Measurements from ENCODE around the gene SIN3B.

Gene SIN3B

DNA sequence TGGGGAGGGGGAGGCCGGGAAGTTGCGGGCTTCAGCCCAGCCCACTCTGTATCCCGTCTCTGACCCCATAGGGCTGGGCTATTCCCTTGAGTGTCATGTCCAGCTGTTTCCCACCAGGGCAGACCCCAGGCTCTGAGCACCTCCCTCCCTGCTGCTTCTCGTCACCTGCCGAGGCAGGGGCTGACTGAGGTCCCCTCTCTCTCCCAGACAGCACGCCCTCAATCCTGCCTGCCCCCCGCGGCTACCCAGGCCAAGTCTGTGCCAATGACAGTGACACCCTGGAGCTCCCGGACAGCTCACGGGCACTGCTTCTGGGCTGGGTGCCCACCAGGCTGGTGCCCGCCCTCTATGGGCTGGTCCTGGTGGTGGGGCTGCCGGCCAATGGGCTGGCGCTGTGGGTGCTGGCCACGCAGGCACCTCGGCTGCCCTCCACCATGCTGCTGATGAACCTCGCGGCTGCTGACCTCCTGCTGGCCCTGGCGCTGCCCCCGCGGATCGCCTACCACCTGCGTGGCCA is 60.2 kb downstream of the SIN3B start:
- no peak for DNase-seq (ENCODE audit: low read depth in 2 of 2)

- no peak for DNase-seq (ENCODE audit: low read depth in 2 of 2)
These were observed 60.8 kb downstream of the SIN3B start for GRCh38 chr19:16889883-16890460.

DNA sequence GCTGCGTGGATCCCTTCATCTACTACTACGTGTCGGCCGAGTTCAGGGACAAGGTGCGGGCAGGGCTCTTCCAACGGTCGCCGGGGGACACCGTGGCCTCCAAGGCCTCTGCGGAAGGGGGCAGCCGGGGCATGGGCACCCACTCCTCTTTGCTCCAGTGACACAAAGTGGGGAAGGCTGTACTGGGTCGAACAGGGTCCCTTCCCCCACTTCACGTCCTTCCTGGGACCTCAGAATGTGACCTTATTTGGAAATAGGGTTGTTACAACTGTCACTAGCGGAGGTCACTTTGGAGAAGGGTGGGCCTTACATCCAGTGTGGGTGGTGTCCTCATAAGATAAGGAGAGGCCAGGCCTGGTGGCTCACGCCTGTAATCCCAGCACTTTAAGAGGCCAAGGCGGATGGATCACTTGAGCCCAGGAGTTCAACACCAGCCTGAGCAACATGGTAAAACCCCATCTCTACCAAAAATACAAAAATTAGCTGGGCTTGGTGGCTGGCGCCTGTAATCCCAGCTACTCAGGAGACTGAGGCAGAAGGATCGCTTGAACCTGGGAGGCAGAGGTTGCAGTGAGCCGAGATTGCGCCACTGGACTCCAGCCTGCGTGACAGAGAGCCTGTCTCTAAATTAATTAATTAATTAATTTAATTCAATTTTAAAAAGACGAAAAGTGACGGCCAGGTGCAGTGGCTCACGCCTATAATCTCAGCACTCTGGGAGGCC is 61.4 kb downstream of the SIN3B start:
- DNase-seq (ENCODE audit: low read depth in 2 of 2): no peak

DNA sequence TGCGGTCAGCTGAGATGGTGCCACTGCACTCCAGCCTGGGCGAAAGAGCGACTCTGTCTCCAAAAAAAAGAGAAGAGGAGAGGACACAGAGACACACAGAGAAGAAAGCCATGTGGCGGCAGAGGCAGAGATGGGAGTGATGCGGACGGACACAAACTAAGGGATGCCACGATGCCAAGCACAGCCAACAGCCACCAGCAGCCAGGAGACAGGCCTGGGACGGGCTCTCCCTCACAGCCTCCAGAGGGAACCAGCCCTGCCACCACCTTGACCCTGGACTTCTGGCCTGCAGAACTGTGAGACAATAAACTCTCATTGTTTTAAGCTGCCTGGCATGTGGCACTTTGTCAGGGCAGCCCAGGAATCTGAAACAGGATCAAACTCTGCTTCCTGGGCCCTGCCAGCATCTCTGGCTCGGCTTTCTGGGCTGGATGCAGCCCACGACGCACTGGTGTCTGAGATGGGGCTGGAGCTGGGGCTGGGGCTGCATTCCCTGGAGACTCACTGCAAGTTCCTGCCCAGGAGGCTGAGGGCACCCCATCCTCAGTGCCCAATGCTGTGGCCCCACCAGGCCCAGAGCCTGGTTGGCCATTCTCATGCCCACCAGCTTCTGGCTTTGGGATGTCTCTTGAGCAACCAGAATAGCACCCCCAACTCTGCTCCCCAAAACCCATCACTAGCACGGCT is 62.6 kb downstream of the SIN3B start:
- no peak for DNase-seq (ENCODE audit: low read depth in 2 of 2)

DNA sequence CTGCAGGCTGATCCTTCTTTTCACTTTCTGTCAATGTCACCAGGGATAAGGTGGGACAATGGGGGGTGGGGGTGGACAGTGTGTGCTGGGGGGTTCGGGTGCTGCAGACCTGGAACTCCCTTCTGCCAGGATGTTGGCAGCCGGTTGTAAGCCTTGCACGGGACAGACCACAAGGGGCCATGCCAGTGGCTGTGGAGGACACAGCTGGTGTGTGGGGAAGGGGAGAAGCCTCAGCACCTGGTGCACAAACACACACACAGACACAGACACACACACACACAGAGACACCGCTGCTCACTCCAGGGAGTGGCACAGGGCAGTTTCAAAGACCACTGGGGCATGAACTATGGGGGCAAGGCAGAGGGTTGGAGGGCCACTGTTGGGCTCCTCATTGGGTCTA is 63.2 kb downstream of the SIN3B start:
- no peak for DNase-seq (ENCODE audit: low read depth in 2 of 2)

GRCh38 chr19:16892868-16893685 is 63.9 kb downstream of the SIN3B start:
- no peak for DNase-seq (ENCODE audit: low read depth in 2 of 2)

DNA sequence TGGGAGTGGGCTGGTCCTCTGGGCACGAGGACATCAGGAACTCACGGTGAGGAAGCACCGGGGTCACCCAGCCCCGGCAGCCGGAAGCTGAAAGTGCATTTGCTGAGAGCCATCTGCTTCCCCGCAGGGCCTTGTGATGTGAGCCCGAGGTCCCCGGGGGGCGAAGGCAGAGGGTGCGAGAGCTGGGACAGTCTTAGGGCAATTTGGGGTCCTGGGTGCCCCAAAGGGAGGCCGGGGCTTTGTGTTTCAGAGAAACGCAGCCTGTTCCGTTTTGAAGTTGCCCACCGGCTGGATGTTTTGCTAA is 64.4 kb downstream of the SIN3B start:
- no peak for DNase-seq (ENCODE audit: low read depth in 2 of 2)

DNA sequence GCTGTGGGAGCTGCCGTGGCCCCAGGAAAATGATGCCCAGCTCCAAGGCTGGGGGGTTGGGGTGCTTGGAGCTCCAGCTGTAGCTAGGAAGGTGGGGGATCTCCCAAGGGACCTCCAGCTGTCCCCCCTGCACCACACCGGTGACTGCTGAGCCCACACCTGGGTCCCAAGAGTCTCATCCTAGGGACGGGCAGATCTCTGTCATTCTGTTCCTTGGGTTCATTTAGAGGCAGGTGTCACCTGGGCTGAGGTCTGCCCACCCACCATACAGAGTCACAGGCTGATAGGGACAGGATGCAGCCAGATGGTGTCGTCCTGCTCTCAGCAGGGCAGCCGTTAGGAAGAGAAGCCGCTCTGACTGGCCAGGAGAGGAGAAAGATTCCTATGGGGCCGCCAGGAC is 64.9 kb downstream of the SIN3B start:
- no peak for DNase-seq (ENCODE audit: low read depth in 2 of 2)

DNA sequence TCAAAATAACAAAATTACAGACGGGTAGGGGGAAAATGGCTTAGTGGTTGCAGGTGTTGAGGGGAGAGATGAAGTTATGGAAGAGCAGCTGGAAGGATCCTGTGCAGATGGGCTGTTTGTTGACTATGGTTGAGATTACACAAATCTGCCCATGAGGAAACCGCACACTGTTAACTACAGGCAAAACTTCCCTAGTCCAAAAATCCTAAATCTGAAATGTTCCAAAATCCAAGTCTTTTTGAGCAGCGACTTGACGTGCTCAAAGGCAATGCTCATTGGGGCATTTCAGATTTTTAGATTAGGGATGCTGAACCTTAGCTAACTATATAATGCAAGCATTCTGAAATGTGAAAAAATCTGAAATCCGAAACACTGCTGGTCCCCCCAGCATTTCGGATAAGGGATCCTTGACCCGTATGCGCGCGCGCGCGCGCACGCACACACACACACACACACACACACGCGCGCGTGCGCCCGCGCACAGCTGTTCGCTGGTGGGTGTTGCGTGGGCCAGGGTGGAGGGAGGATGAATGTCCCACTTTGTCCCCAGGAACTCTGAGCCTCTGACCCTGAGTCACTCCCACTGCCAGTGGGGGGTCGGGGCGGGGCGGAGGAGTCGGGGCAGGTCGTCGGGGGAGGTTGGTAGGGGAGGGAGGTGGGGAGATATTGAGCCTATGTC is 66.4 kb downstream of the SIN3B start:
- no peak for DNase-seq (ENCODE audit: low read depth in 2 of 2)

DNA sequence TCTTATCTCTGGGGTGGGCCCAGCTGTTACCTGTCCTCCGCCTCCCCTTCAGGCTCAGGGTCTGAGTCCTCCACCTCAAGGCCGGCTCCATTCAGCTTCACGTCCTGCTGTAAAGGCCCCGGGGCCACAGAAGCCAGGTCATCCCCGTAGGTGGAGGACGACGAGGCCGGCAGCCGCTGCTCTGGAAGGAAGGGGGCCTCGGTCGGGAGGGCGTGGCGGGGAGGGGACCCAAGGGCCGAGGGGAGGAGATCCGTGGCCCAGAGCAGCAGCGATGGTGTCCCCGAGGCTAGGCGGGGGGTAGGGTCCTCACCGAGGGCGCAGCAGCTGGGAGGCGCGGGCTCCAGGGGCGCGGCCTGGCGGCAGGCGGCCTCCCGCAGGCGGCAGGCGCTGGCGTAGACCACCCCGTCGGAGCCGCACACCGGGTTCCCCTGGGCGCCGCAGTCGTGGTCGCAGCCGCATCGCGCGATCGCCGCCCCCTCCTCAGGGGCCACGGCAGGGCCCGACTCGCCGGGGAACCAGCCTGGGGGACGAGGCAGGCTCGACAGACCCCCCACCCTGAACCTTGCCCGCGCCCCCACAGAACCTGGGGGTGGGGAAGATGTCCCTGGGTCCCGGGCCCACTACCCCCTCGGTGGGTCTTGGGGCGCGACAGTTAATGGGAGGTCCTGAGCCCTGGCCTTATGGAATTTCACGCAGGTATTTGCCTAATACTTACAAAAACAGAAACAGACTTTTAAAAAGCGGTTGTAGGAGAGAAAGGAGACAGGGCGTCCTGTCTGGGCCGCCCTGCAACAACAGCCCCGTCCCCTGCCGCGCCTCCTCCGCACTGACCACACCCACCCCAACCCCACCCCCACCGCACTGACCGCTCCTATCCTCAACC is 67.2 kb downstream of the SIN3B start:
- no peak for DNase-seq (ENCODE audit: low read depth in 2 of 2)

DNA sequence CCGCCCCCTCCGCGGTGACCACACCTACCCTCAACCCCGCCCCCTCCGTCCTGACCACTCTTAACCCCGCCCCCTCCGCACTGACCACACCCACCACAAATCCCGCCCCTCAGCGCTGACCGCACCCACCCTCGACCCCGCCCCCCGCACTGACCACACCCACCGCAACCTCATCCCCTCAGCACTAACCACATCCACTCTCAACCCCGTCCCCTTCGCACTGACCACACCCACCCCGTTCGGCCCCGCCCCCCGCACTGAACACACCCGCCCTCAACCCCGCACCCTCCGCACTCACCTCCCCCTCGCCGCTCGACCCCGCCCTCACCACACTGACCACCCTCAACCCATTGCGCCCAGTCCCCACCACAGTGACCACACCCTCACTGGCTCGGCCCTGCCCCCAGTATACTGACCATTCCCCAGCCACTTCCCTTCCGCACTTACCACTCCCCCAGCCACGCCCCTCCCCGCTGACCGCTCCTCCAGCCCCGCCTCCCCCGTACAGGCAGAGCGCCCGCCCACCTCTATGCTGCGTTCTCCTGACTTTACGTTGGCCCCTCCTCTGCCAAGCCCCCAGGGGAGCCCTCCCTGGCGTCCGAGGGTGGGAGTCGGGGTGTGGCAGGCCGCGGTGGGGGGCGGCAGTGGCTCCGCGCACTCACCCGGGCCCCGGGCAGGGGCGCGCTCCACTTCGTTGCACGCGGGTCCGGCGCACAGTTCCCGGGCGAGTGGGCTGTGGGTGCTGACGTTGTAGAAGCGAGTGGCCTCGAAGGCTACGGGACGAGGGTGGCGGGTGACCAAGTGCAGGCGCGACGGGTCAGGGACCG is 68.0 kb downstream of the SIN3B start:
- peak; percentile 53 to 57 for DNase-seq (ENCODE audit: low read depth in 2 of 2)

GRCh38 chr19:16897856-16898161 is 68.6 kb downstream of the SIN3B start:
- no peak for DNase-seq (ENCODE audit: low read depth in 2 of 2)

DNA sequence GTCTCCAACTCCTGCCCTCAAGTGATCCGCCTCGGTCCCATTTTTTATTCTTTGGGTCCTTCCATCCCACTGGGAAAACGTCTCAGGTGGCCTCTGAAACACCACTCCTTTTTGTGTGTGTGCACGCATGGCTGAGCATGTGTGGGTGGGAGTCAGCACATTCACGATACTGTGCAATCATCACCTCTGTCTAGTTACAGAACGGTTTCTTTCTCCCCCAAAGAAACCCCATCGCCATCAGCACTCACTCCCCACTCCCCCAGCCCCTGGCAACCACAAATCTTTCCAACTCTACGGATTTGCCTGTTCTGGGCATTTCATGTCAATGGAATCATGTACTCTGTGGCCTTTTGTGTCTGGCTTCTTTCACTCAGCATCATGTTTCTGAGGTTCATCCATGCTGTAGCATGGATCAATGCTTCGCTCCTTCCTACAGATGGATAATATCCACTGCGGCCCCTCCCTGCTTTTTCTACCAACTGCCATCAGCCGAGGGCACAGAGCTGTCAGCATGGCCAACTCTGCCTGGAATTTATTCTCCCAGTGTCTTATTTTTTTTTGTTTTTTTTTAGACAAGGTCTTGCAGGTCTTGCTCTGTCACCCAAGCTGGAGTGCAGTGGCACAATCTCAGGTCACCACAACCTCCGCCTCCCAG is 69.3 kb downstream of the SIN3B start:
- DNase-seq (ENCODE audit: low read depth in 2 of 2): no peak

DNA sequence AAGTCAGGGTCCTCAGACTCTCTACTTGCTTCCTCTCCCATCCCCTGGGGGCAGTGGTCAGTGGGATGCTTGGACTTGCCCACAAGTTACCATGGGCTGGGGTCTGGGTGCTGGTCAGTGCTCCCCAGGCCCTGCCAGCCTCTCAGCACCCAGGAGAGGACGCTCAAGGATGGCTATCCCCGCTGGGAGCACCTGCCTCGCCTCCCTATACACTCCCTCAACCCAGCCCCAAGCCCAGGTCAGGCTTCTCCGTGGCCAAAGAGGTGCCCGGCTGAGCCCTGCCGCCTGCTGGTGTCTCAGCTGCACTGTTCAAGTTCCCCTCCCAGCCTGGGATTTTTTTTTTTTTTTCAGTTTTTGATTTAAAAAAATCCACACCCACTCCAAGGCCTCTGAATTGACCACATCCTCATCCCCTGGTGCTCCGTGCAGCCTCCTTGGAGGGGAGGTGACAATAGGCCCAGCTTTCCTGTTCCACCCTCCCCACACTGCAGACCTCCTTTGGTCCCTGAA is 70.4 kb downstream of the SIN3B start:
- peak in 1 of 2 donors; percentile 18 for DNase-seq (ENCODE audit: low read depth in 2 of 2)

DNA sequence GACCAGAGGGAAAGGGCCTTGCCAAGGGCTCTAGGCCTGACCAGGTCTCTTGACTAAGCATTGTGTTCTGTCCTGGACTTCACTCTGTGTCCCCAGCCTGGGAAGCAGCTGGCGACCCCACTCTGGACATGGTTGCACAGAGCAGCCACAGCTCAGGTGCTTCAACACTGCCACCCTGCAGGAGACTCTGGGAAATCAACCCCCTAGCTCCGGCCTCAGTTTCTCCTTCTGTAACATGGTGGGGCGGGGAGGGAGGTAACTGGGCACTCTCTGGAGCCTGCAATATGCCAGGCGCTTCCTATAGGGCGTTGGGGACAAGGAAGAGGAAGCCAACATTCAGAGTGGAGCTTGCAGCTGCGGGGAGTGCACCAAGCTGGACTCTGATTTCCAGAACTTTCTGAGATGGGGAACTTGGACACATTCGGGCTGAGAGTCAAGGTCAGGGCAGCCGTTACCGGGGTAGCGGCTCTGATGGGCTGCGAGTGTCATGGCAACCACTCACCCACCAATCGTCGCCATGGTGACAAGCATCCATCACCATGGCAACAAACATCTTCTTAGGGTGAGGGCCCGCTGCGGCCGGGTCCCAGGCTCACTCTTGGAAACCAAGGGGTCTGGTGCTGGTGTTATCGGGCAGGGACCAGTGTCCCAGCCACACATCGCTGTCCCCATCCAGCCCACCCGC is 72.4 kb downstream of the SIN3B start:
- DNase-seq (ENCODE audit: low read depth in 2 of 2): no peak

- no peak for DNase-seq (ENCODE audit: low read depth in 2 of 2)
These were observed 73.3 kb downstream of the SIN3B start for GRCh38 chr19:16902545-16902944.

GRCh38 chr19:16903347-16903746 is 74.1 kb downstream of the SIN3B start:
- DNase-seq (ENCODE audit: low read depth in 2 of 2): no peak

GRCh38 chr19:16904599-16904998 is 75.4 kb downstream of the SIN3B start:
- DNase-seq (ENCODE audit: low read depth in 2 of 2): no peak

GRCh38 chr19:16908759-16909158 is 79.6 kb downstream of the SIN3B start:
- DNase-seq (ENCODE audit: low read depth in 2 of 2): no peak

Data from stimulated activated CD8-positive, alpha-beta memory T cell treated with anti-CD3 and anti-CD28 coated beads, Interleukin-15, amount 100 ng/mL, for 48 hours (primary cell).